ENCODE results near the gene P2RY12. TPM values are rescaled to one million over a fixed set of nuclear protein-coding genes. Genes with fewer than 3 reads are reported as not detected.

The P2RY12 gene
- total and polyA plus RNA-seq, 10 of the 15 experiments (the other 5 are each of a cell fraction or from before 2014, with no cell fraction given), result 0.27 to 1.0 (median 0.66) TPM; not detected in 2

GRCh38 chr3:151431940-151432339 lies 47.4 kb upstream of the P2RY12 start:
- 27% methylated on average over 3 of the region's 3 CpGs for WGBS (ENCODE audit: insufficient coverage, insufficient replicate concordance, low lambda C conversion rate, missing lambda C conversion rate)
- no peaks in the 10 kb centered on the region for H3K36me3 ChIP-seq (ENCODE audit: control insufficient read depth in 2 of 2, insufficient read depth in 2 of 2, low read length in 1 of 2)
- FAIRE-seq, result no peak
- ChIA-PET RAD21 (ENCODE audit: unreplicated experiment) (interaction anchor here (1.1 to 1.3 kb wide), 2 partner anchors 10 to 53 kb away, joined by 3 to 4 read pairs; no protein-coding TSS in a partner anchor), CTCF (interaction anchor here (0.9 to 2.4 kb wide), 4 partner anchors 8 to 487 kb away, joined by 3 to 9 read pairs (median 4); no protein-coding TSS in a partner anchor), POLR2A (no interaction called here), SMC1A (ENCODE audit: uncharacterized antibody, unreplicated experiment) (interaction anchor here (0.6 to 1.5 kb wide), 3 partner anchors 8 to 47 kb away, joined by 3 to 5 read pairs (median 4); partner anchors contain the start of gene P2RY12)
- H2AFZ ChIP-seq (ENCODE audit: control insufficient read depth, low read depth, low read length), result no peak overlapping the region
- DNase-seq (ENCODE audit: low read depth, low spot score), result no peak
- BruUV-seq (replicated peaks), result no TSS peak
- H3K9me3 ChIP-seq (replicated peaks; ENCODE audit: control insufficient read depth, insufficient read depth, low read length), result no peaks in the 10 kb centered on the region
- ATAC-seq, result peak; percentile 25
- H3K27ac ChIP-seq (ENCODE audit: control insufficient read depth, insufficient read depth), result no peak overlapping the region
- H3K27me3 ChIP-seq (replicated peaks in 1 of 2; ENCODE audit: control insufficient read depth in 2 of 2, insufficient read depth in 2 of 2, low read length in 1 of 2), result no peaks in the 10 kb centered on the region
- no peak for TF ChIP-seq ATF3 (IDR thresholded peaks at IDR 0.05; ENCODE audit: borderline replicate concordance, extremely low read depth, low read depth, low read length)
- no peak for TF ChIP-seq YBX1 (IDR thresholded peaks at IDR 0.05)
- no peak for TF ChIP-seq PRDM15 (CRISPR knock-in tag; IDR thresholded peaks at IDR 0.05)
- no peak for TF ChIP-seq CBFB (IDR thresholded peaks at IDR 0.05; ENCODE audit: low read depth)
- no peak for TF ChIP-seq EP300 (IDR thresholded peaks at IDR 0.05; ENCODE audit: borderline replicate concordance in 1 of 2, control insufficient read depth in 1 of 2, low read depth in 2 of 2, low read length in 2 of 2)
- no peak overlapping the region for H3K4me3 ChIP-seq
- no peaks in the 10 kb centered on the region for H3K4me1 ChIP-seq (ENCODE audit: control insufficient read depth, insufficient read depth, low read length)
- H3K9ac ChIP-seq (ENCODE audit: control insufficient read depth, insufficient read depth, low read length), result no peak overlapping the region
- no peaks in the 10 kb centered on the region for H4K20me1 ChIP-seq (ENCODE audit: control insufficient read depth, insufficient read depth)
- in situ Hi-C loops (cut with MboI), result loop anchor here (10.0 kb wide), 1 partner anchor 403 kb away; no protein-coding TSS in a partner anchor
- H3K79me2 ChIP-seq (ENCODE audit: control insufficient read depth, insufficient read depth, low read length), result no peaks in the 10 kb centered on the region
- intact Hi-C loops (cut with micrococcal nuclease; ENCODE audit: unreplicated experiment), result no loop called here
- no peak overlapping the region for H3K4me2 ChIP-seq (ENCODE audit: control insufficient read depth, insufficient read depth)
